Measurements from ENCODE around the gene ZPBP2.
"Not testable (repeated sequence)": the region's sequence is repeated elsewhere in the genome, so short reads cannot be mapped to it uniquely, and the experiment has no call there.

ZPBP2 gene

DNA sequence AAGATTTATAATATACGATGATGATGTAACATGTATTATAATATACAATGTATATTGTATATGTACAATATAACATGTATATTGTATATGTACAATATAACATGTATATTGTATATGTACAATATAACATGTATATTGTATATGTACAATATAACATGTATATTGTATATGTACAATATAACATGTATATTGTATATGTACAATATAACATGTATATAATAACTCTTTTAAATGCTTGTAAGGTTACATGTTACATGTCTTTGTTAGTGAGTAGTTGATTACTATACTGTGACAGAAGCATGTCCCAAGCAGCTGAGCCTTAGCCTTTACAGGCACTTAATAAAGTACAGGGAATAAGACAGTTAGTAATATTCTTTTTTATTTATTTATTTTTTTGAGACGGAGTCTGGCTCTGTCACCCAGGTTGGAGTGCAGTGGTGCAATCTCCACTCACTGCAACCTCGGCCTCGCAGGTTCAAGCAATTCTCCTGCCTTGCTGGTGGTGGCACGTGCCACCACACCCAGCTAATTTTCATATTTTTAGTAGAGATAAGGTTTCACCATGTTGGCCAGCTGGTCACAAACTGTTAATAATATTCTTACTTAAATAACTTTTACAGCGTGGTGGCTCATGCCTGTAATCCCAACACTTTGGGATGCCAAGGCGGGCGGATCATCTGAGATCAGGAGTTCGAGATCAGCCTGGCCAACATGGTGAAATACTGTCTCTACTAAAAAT, 11.9 kb upstream of the ZPBP2 start:
- DNase-seq = not testable (repeated sequence)

DNA sequence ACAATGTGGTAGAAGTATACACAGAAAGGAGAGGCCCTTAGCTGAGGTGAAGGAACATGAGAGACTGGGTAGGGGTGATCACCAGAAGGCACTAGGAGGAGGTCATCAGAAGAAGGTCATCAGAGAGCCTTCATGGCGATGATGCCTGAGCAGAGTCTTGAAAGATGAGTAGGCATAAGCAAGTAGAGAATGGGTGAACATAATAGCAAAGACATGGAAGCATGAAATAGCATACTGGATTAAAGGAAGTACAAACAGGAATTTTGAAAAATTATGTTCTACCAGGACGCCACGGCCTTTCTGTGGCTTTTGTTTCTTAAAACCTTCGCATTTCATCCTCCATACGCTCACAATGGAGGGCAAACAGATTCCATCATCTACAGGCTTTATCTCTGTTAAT, 6.8 kb upstream of the ZPBP2 start:
- DNase-seq = no peak

DNA sequence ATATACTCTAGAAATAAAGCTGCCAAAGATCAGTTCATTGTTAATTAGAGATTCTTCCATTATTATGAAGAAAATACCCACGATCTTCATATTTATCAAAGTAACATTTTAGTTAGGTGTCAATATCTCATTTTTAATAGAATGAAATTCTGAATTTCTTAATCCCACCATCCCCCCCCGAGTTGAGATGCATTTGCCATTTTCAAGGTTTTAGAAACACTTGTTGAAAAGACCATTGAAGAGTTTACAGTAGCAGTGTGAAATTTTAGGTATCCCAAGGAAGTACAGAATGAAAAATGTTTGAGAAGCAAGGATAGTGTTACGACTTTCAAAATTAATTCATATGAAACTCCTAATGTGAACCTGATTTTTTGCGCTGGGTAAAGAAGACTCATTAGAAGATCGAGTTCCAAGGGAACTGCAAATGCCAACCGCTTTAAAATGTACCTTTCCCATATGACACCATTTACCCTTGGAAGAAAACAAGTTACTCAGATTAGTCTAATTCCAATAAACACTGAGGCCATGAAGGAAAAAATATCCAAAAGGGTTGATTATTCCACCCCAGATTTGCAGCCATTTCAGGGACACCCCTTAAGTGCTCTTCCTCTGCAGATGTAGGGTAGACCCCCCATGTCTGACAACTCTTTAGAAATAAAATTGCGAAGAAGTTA, 4.6 kb upstream of the ZPBP2 start:
- DNase-seq = no peak

DNA sequence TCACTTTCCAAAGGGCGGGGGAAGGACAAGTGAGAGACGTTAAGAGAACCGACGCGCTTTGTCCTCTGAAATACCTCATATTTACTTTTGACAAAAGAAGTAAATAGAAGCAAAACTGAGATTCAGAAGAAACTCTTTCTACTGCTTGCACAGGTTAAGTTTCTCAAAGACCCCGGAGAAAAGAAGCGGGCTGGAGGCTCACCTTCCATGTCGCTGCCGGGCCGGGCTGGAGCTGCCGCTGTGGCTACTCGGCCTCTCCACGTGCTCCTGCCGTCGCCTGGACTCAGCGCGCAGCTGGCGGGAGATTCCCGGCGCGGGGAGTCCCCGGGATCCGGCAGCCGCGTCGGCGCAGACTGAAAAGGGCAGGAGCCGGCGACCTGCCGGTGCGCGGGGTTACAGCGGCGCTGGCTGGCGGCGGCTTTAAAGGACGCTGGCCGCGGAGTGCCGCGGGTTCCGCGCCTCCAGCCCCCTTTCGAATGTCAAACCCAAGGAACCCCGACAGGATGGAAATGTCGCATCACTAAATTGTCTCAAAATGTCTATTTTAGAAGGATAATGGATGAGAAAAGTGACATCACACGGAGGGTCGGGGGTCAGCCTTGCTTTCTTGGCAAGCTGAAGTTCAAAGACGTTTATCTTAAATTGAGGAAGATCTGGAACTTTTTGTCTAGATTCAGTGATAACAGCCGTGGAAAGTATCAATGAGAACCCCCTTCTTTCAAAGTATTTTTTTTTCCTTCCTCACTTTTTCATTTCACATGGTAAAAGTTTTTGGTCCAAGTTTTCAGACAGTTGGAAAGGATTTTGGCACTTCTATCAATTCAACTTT, 3.9 kb upstream of the ZPBP2 start, which contains the start of gene IKZF3:
IKZF3 (minus strand) TSS at position 395 of the 829 bp plus-strand sequence; CDS start at position 209, 186 bp downstream.
- DNase-seq = no peak

DNA sequence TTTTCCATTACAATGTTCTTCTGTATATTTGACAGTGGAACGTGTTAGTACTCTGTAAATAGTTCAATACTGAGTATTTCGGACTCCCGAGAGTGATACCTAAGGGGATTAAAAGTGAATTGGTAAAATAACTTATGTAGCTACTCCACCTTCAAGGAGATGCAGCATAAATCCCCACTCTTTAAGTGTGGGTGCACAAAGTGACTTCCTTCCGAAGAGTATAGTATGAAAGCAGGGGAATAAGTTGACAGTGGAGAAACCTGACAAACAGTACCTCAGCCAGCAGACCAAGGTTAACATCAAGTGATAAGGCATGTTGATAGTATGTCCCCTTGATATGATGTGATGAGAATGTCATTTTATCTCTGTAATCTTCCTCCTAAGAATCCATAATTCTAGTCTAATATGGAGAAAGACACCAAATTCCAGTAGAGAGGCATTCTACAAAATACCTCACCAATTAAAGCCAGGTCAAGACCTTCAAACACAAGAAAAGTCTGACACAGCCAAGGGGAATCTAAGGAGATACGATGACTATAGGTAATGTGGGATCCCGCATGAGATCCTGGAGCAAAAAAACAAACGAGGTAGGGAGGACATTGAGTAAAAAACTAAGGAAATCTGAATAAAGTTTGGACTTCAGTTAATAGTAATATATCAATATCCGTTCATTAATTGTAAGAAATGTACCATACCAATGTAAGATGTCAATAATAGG, 1.8 kb upstream of the ZPBP2 start:
- no peak for DNase-seq

DNA sequence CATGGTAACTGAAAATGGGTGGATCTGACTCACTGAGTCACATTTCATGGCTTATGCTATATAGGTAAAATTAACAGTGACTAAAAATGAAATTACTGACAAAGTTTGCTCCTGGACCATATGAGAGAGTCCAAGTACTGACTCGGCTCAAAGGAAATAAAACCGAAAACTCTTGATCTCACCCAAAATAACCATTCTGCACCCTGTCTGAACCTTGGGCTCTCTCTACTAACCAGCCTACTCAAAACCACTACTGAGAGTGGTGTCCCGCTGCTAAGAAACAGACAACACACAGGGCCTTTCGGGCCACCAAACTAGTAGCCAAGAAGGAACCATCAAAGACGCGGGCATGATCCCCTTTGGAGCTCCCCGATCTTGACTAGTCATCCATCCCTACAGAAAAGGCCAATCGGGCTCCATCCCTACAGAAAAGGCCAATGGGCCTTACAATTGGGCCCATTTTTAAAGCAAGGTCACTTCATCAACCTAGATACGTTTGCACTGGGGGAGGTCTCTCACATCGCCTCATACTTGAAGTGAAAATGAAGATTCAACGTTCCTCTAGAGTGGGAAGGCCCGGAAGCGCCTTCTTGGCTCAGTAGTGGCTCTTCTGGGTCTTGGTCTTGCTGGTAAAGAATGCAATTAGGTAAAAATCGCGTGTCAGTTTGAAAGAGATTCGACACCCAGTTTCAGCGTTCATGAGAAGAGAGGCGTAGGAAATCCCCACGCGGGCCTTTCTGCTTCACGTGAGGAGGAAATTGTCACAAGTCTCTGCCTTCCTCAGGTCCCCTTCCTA, 720 bp upstream of the ZPBP2 start:
- no peak for DNase-seq

DNA sequence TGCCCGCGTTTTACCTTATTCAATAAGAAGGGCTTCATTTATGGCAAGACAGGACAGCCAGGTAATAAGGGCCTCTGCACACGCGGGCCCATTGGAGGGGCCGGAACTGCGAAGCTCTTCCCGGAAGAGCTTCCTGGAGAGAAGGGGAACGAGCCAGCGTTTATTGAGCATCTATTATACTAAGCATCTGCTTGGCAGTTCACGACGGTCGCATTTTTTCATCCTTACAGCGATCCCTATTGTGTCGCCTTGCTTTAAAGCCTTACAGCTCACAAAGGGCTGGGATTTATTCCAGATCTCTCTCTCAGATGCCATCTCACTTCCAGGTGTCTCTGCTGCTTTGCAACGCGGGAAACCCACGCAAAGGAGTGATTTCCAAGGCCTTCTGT, 546 bp downstream of the ZPBP2 start:
- no peak for DNase-seq

DNA sequence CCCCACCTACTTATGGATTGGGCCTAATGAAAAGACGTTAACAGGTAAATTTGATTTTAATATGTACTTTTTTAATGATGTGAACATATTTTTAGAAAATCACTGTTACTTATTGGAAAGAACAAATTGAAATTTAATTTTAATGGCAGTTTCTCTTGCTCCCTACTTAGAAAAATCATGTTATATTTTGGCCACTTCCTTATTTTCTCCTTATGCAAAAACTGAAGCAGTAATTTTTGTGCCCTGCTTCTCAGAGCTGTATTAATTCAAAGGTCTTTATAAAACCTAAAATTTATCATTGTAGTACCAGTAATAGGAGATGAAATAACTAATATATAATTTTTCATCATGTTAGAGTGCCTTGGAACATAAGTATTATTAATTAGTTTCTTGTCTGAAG, 2.8 kb downstream of the ZPBP2 start:
- DNase-seq = peak; percentile 18

DNA sequence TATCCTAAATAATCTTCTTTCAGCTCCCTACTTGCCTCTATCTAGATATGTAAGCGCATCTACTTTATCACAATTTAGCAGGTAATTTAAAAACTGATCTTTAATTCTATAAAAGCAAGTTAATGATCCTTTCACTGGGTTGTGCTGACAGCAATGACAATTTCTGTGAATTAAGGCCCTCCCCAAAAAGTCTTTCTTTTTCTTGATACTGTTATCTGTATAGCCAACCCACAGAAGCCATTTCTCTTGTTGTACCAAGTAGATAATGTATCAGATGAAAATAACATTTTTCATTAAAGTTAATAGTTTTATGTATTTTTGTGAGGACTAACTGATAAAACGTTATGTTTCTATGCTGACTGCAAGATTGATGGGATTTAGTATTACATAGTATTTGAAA, 3.8 kb downstream of the ZPBP2 start:
- DNase-seq = no peak

DNA sequence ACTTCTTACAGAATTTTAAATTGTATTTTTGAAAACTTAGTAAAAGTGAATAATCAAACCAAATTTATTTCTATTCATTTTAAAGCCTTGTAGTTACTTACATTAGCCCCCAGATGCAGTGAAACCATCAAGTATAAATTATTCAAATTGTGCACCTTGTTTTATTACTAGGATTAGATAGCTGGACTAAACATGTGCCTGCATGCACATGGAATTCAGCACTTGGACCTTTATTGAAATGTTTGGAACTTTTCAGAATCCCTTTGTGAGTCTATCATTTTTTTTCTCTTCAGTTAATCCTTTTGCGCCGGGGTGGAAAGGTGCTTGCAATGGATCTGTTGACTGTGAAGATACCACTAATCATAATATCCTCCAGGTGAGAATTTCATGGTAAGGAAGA, 4.7 kb downstream of the ZPBP2 start:
- no peak for DNase-seq

DNA sequence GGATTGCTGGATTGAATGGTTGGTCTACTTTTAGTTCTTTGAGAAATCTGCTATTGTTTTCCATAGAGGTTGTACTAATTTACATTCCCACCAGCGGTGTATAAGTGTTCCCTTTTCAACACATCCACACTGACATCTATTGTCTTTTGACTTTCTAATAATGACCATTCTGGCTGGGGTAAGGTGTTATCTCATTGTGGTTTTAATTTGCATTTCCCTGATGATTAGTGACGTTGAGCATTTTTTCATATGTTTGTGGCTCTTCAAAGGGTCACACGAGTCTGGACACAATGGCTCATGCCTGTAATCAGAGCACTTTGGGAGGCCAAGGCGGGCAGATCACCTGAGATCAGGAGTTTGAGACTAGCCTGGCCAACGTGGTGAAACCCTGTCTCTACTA, 18.1 kb downstream of the ZPBP2 start:
- not testable (repeated sequence) for DNase-seq

DNA sequence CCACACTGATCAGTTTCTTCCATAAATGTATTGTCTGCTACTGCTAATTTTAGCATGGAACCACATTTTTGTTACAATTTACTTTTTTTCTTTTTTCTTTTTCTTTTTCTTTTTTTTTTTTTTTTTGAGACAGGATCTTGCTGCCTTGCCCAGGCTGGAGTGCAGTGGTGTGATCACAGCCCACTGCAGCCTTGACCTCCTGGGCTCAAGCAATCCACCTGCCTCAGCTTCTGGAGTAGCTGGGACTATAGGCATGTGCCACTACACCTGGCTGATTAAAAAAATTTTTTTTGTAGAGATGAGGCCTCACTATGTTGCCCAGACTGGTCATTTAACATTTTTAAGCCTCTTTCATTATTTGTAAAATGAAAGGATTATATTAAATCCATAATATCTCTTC, 19.1 kb downstream of the ZPBP2 start:
- DNase-seq = no peak

DNA sequence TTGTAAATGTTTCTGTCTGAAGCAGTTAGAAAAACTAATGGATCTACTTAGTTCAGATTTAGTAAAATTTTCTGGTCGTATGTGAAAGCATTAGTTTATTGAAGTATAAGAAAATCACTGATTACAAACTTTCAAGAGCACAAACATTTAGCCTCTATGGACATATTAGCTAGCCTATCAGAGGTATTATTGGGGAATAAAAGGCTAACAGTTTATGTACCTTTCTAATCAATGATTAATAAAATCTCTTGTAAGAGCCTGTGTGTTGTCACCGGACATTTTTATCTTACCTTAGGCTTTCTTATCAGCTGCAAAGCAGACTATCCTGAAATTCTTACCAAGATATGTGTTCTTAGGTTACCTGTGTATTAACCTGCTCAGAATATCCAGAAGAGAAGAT, 21.2 kb downstream of the ZPBP2 start:
- DNase-seq = no peak

DNA sequence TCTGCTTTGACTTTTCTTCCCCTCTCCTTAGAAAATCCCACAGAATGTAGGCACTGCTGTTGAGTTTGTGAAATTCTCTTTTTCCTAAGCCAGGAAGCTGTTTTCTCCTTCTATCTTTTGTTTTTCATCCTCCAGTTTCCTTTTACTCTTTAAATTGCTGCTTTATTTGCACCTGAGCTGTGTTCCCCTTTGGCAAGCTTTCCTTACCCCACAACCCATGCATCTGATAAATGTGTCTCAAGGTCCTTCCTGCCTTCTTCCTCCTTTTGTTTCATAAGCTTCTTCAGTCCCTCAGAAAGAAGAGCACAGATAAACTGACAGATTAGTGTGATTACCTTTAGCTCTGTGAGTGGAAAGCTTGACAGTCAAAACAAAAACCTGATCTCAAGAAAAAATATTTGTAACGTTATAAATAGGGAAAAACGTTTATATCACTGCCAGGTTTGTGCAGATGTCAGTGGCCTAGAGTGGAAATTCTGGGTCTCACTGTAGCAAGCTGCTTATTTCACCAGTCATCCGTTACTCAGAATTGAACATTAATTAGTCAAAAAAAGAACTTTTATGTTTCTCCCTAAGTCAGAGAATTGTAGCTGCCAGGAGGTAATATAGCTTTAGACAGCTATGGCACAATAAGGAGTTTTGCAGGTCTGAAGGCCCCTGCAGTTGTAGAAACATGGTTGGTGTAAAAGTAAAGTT, 26.8 kb downstream of the ZPBP2 start:
- no peak for DNase-seq

DNA sequence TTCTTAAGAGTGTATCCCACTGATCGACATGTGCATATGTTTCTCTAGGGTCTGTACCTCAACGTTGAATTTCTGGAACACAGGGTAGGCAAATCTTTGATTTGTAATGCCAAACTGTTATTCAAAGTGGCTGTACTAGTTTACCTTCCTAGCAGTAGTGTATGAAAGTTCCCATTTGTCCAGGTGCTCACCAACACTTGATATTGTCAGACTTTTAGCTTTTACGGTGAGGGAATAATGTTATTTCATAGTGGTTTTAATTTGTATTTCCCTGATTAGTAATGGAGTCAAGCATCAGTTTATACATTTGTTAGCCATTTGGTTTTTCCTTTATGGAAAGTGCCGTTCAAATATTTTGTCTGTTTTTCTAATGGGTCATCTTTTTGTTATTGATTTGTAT, 30.1 kb downstream of the ZPBP2 start:
- no peak for DNase-seq

DNA sequence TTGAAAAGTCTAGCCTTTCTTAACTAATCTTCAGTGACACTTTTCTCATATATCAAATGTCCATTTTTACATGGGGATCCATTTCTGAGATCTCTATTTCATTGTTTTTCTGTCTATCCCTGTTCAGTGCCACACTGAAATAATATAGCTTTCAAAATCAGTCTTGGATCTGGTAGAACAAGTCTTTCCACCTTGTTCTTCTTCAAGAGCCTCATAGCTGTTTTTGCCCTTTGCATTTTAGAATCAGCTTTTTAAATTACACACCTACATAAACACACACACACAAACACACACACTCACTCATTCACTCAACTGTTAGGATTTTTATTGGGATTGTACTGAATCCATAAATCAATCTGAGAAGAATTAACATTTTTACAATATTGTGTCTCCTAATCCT, 31.2 kb downstream of the ZPBP2 start:
- DNase-seq = no peak

DNA sequence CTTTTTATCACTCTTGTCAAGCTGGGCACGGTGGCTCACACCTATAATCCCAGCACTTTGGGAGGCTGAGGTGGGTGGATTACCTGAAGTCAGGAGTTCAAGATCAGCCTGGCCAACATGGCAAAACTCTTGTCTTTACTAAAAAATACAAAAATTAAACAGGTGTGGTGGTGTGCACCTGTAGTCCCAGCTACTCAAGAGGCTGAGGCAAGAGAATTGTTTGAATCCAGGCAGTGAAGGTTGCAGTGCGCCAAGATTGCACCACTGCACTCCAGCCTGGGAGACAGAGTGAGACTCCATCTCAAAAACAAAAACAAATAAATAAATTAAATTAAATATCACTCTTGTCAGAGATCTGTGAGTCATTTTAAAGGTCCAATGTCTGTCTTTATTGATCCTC, 34.0 kb downstream of the ZPBP2 start:
- not testable (repeated sequence) for DNase-seq

DNA sequence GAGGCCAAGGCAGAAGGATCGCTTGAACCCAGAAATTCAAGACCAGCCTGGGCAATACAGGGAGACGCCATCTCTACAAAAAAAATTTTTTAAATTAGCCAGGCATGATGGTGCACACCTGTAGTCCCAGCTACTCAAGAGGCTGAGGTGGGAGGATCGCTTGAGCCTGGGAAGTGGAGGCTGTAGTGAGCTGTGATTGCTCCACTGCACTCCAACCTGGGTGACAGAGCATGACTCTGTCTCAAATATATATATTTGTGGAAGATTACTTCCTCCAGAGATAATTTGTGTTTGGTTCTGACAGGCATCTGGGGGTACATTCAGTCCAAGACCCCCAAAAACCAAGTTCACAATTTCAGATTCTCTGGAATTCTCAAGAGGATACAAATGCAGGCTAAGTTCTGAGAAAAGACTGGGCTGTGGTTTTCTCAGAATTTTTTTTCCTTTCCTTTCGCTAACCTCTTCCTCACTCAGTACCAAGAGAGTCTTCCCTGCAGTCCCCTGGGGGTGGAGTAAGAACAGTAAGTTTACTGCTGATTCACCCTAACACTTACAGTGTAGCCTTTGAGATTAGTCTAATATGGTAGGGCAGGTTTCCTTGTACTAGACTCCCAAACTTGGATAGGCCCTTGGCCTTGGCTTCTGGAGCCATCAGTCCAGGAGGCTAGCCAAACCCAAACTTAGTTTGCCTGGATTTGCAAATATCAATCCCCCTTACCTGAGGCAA, 35.3 kb downstream of the ZPBP2 start:
- DNase-seq = peak; percentile 75

DNA sequence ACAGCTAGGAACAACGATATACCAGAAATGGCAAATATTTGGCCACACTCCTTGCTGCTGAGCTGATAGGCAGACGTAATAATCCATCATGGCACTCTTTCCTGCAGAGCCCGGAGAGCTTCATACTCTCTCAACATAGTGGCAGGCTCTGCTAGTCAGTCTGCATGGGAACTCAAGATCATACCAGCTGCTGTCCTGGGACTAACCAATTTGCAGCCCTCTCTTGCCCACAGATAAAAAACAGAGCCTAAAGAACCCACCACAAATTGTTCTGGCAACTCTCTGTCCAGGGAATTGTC, 36.9 kb downstream of the ZPBP2 start:
- no peak for DNase-seq

DNA sequence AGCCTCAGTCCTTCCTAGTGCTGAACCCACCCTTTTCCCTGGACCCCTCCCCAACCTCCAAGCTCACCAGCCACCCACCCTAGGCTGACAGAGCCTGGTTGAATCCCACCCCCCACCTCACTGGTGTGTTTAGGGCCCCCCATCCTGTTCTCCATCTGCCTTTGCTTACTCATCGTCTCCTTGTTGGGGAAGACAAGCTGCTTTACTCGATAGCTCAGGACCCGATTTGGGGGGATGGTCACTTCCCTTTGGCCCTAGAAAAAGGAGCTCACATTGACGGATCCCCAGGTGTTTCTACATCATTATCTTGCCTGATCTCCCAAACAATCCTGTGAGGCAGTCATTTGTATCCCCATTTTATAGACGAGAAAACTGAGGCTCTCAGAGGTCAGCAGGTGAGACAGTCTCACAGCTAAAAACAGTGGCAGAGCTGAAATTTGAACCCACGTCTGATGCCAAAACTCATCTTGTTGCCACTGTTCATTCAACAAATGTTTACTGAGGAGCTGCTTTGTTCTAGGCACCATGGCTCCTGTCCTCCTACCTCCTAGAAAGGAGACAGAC, 40.9 kb downstream of the ZPBP2 start:
- no peak for DNase-seq

DNA sequence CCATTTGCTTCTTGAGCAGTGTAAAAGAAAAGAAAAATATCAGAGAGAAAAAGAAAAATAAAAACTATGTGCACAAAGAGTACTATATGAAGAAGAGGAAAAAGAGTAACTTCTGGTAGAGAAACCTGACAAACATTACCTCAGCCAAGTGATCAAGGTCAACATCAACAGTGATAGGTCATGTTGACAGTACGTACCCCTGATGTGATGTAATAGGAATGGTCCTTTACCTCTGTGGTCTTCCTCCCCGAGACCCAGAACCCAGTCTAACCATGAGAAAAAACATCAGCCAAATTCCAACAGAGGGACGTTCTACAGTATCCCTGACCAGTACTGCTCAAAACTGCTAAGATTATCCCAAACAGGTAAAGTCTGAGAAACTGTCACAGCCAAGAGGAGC, 46.0 kb downstream of the ZPBP2 start:
- DNase-seq = no peak
